Endometrial microvascular endothelial cells (primary cell): ENCODE data around the gene SYTL2. TPM values are rescaled to one million over a fixed set of nuclear protein-coding genes. Genes with fewer than 3 reads are reported as not detected.
"Not testable (repeated sequence)": the region's sequence is repeated elsewhere in the genome, so short reads cannot be mapped to it uniquely, and the experiment has no call there.

Experiments used
- in situ Hi-C: cut with HindIII; loops from 2 replicates; pipeline ENCODE4 v1.10.0; 2017; ENCODE audit warnings: low sequenced_read_pairs, low pct_unique_long_range_greater_than_20kb; ENCODE audit errors: inconsistent ontology term
- total RNA-seq: library from RNA; depleted of rRNA; stranded (reverse); fragments of >200 nt; gene quantifications from one replicate; pipeline ENCODE4 v1.2.3, GENCODE V29; 2015; ENCODE audit errors: inconsistent ontology term

Gene SYTL2
- total RNA-seq, 1 donor from 2014 or later = 2.1 TPM

- in situ Hi-C loops = loop anchor here (25.0 kb wide), 1 partner anchor 130 kb away; the partner anchor contains the start of gene SYTL2
Observed at GRCh38 chr11:85682330-85683305, 128.3 kb downstream of the SYTL2 start.

- in situ Hi-C loops = loop anchor here (25.0 kb wide), 1 partner anchor 131 kb away; the partner anchor contains the start of gene SYTL2
Observed at GRCh38 chr11:85680897-85681296, 130.0 kb downstream of the SYTL2 start.

- in situ Hi-C loops = loop anchor here (25.0 kb wide), 1 partner anchor 133 kb away; the partner anchor contains the start of gene SYTL2
Observed at GRCh38 chr11:85679576-85679975, 131.4 kb downstream of the SYTL2 start.

GRCh38 chr11:85673393-85673792, 137.5 kb downstream of the SYTL2 start:
- in situ Hi-C loops = no loop called here

- in situ Hi-C loops = no loop called here
Observed at GRCh38 chr11:85672105-85672902, 138.6 kb downstream of the SYTL2 start.

GRCh38 chr11:85670949-85671663, 139.8 kb downstream of the SYTL2 start:
- in situ Hi-C loops = not testable (repeated sequence)

- in situ Hi-C loops = no loop called here
Observed at GRCh38 chr11:85668157-85668556, 142.8 kb downstream of the SYTL2 start.

GRCh38 chr11:85666687-85667086, 144.3 kb downstream of the SYTL2 start:
- in situ Hi-C loops = no loop called here

GRCh38 chr11:85665733-85666132, 145.2 kb downstream of the SYTL2 start:
- in situ Hi-C loops = no loop called here

GRCh38 chr11:85664615-85665481, 146.1 kb downstream of the SYTL2 start, which contains the start of gene CREBZF:
TSS of gene CREBZF (minus strand) at chr11:85665129. CDS start at chr11:85664875, 254 bp downstream.
- in situ Hi-C loops = no loop called here

- in situ Hi-C loops = no loop called here
Observed at GRCh38 chr11:85663753-85664614, 147.0 kb downstream of the SYTL2 start.

GRCh38 chr11:85663080-85663752, 147.7 kb downstream of the SYTL2 start:
- in situ Hi-C loops = no loop called here

- in situ Hi-C loops = no loop called here
Observed at GRCh38 chr11:85661972-85662664, 148.8 kb downstream of the SYTL2 start.

GRCh38 chr11:85658180-85658579, 152.8 kb downstream of the SYTL2 start:
- in situ Hi-C loops = no loop called here

- in situ Hi-C loops = no loop called here
Observed at GRCh38 chr11:85656777-85657176, 154.2 kb downstream of the SYTL2 start.

- in situ Hi-C loops = not testable (repeated sequence)
Observed at GRCh38 chr11:85654343-85654742, 156.6 kb downstream of the SYTL2 start.
